ENCODE measurements around the gene HGFAC.

GRCh38 chr4:3477750-3478430, 36.1 kb downstream of the HGFAC start:
- TF ChIP-seq POLR2A (IDR thresholded peaks at IDR 0.05): no peak
- TF ChIP-seq CTCF (IDR thresholded peaks at IDR 0.05): no peak
- TF ChIP-seq POLR2AphosphoS5 (IDR thresholded peaks at IDR 0.05; ENCODE audit: insufficient read depth in 1 of 2, low read depth in 1 of 2): no peak
